GM19240 (cell line): ENCODE data around the gene GRK3.
A peak's percentile ranks its signal among the peaks of the same experiment; 100 is the strongest.

Experiments
- DNase-seq: peaks from one replicate; pipeline ENCODE4 v3.0.0; 2011; ENCODE audit warnings: low spot score; ENCODE audit not compliant: insufficient read length

GRK3 gene

GRCh38 chr22:25728071-25728470 lies 163.6 kb downstream of the GRK3 start:
- DNase-seq: no peak

- DNase-seq: no peak
Observed at GRCh38 chr22:25729016-25729995, 164.8 kb downstream of the GRK3 start.

GRCh38 chr22:25735650-25736049 lies 171.2 kb downstream of the GRK3 start:
- no peak for DNase-seq

GRCh38 chr22:25736378-25737011 lies 172.0 kb downstream of the GRK3 start:
- DNase-seq: no peak

- no peak for DNase-seq
Observed at GRCh38 chr22:25739659-25740344, 175.3 kb downstream of the GRK3 start.

GRCh38 chr22:25741692-25742626 lies 177.5 kb downstream of the GRK3 start, which contains the start of gene MYO18B:
Gene MYO18B, plus strand, starts transcription at chr22:25742188. Its CDS starts 18,905 bp downstream, at chr22:25761093.
- no peak for DNase-seq

- DNase-seq: no peak
Observed at GRCh38 chr22:25742918-25743708, 178.6 kb downstream of the GRK3 start.

- DNase-seq: no peak
Observed at GRCh38 chr22:25744694-25745093, 180.2 kb downstream of the GRK3 start.

- no peak for DNase-seq
Observed at GRCh38 chr22:25745341-25746011, 181.0 kb downstream of the GRK3 start.

GRCh38 chr22:25746012-25746373 lies 181.5 kb downstream of the GRK3 start:
- no peak for DNase-seq

GRCh38 chr22:25747245-25747944 lies 182.9 kb downstream of the GRK3 start:
- DNase-seq: no peak

- DNase-seq: no peak
Observed at GRCh38 chr22:25748140-25748539, 183.7 kb downstream of the GRK3 start.

- DNase-seq: no peak
Observed at GRCh38 chr22:25748704-25749103, 184.2 kb downstream of the GRK3 start.

GRCh38 chr22:25749420-25750169 lies 185.1 kb downstream of the GRK3 start:
- peak; percentile 47 for DNase-seq

GRCh38 chr22:25750569-25751173 lies 186.2 kb downstream of the GRK3 start:
- no peak for DNase-seq

GRCh38 chr22:25751174-25751581 lies 186.7 kb downstream of the GRK3 start:
- DNase-seq: no peak

- DNase-seq: no peak
Observed at GRCh38 chr22:25752615-25753214, 188.2 kb downstream of the GRK3 start.
